Measurements from ENCODE around the gene MRGPRD.

DNA sequence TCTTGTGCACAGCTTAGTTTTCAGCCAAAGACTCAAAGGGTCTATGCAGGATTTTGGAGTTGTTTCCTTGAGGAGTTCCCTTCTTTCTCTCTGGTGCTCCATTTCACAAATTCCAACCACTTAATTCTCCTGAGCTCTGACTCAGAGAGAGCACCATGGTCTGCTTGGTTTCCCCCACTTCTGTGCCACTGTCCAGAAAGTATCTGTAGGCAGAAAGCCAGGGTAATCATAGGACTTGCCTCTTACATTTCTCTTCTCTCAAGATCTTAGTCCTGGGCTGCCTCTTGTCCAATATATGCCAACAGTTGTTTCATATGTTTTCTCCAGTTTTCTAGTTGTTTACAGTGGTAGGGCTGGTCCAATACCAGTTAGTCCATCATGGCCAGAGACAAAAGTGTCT lies 6.4 kb upstream of the MRGPRD start:
- TF ChIP-seq EZH2 (IDR thresholded peaks at IDR 0.05; ENCODE audit: borderline replicate concordance, control insufficient read depth, low read depth, low read length) (no peak), BHLHE40 (IDR thresholded peaks at IDR 0.05; ENCODE audit: borderline replicate concordance in 1 of 2, low read depth in 2 of 2, low read length in 1 of 2) (no peak), ZNF274 (IDR thresholded peaks at IDR 0.05; ENCODE audit: insufficient read depth, insufficient read length) (no peak), SP1 (IDR thresholded peaks at IDR 0.05; ENCODE audit: low read depth, low read length) (no peak), ETV6 (conservative IDR thresholded peaks at IDR 0.05 in 1 of 2, IDR thresholded peaks at IDR 0.05 in 1 of 2; ENCODE audit: borderline replicate concordance in 1 of 2, low read depth in 1 of 2) (no peak), MEF2A (IDR thresholded peaks at IDR 0.05; ENCODE audit: insufficient read depth, low read depth, low read length) (no peak), ZBED1 (IDR thresholded peaks at IDR 0.05; ENCODE audit: borderline replicate concordance) (no peak), ZSCAN29 (IDR thresholded peaks at IDR 0.05) (no peak), SUZ12 (IDR thresholded peaks at IDR 0.05; ENCODE audit: unreplicated experiment) (no peak)
- TF ChIP-seq, protein P1, sequence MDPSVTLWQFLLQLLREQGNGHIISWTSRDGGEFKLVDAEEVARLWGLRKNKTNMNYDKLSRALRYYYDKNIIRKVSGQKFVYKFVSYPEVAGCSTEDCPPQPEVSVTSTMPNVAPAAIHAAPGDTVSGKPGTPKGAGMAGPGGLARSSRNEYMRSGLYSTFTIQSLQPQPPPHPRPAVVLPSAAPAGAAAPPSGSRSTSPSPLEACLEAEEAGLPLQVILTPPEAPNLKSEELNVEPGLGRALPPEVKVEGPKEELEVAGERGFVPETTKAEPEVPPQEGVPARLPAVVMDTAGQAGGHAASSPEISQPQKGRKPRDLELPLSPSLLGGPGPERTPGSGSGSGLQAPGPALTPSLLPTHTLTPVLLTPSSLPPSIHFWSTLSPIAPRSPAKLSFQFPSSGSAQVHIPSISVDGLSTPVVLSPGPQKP (IDR thresholded peaks at IDR 0.05; ENCODE audit: low read depth, low read length) = no peak
- TF ChIP-seq, protein P2, sequence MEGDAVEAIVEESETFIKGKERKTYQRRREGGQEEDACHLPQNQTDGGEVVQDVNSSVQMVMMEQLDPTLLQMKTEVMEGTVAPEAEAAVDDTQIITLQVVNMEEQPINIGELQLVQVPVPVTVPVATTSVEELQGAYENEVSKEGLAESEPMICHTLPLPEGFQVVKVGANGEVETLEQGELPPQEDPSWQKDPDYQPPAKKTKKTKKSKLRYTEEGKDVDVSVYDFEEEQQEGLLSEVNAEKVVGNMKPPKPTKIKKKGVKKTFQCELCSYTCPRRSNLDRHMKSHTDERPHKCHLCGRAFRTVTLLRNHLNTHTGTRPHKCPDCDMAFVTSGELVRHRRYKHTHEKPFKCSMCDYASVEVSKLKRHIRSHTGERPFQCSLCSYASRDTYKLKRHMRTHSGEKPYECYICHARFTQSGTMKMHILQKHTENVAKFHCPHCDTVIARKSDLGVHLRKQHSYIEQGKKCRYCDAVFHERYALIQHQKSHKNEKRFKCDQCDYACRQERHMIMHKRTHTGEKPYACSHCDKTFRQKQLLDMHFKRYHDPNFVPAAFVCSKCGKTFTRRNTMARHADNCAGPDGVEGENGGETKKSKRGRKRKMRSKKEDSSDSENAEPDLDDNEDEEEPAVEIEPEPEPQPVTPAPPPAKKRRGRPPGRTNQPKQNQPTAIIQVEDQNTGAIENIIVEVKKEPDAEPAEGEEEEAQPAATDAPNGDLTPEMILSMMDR (IDR thresholded peaks at IDR 0.05 in 2 of 3, conservative IDR thresholded peaks at IDR 0.05 in 1 of 3; ENCODE audit: control insufficient read depth in 2 of 3, extremely low read depth in 1 of 3, insufficient read depth in 1 of 3, low read depth in 3 of 3, low read length in 3 of 3) = no peak
- TF ChIP-seq, protein P3, sequence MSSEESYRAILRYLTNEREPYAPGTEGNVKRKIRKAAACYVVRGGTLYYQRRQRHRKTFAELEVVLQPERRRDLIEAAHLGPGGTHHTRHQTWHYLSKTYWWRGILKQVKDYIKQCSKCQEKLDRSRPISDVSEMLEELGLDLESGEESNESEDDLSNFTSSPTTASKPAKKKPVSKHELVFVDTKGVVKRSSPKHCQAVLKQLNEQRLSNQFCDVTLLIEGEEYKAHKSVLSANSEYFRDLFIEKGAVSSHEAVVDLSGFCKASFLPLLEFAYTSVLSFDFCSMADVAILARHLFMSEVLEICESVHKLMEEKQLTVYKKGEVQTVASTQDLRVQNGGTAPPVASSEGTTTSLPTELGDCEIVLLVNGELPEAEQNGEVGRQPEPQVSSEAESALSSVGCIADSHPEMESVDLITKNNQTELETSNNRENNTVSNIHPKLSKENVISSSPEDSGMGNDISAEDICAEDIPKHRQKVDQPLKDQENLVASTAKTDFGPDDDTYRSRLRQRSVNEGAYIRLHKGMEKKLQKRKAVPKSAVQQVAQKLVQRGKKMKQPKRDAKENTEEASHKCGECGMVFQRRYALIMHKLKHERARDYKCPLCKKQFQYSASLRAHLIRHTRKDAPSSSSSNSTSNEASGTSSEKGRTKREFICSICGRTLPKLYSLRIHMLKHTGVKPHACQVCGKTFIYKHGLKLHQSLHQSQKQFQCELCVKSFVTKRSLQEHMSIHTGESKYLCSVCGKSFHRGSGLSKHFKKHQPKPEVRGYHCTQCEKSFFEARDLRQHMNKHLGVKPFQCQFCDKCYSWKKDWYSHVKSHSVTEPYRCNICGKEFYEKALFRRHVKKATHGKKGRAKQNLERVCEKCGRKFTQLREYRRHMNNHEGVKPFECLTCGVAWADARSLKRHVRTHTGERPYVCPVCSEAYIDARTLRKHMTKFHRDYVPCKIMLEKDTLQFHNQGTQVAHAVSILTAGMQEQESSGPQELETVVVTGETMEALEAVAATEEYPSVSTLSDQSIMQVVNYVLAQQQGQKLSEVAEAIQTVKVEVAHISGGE (CRISPR knock-in tag; IDR thresholded peaks at IDR 0.05) = no peak
- TF ChIP-seq, protein P4, sequence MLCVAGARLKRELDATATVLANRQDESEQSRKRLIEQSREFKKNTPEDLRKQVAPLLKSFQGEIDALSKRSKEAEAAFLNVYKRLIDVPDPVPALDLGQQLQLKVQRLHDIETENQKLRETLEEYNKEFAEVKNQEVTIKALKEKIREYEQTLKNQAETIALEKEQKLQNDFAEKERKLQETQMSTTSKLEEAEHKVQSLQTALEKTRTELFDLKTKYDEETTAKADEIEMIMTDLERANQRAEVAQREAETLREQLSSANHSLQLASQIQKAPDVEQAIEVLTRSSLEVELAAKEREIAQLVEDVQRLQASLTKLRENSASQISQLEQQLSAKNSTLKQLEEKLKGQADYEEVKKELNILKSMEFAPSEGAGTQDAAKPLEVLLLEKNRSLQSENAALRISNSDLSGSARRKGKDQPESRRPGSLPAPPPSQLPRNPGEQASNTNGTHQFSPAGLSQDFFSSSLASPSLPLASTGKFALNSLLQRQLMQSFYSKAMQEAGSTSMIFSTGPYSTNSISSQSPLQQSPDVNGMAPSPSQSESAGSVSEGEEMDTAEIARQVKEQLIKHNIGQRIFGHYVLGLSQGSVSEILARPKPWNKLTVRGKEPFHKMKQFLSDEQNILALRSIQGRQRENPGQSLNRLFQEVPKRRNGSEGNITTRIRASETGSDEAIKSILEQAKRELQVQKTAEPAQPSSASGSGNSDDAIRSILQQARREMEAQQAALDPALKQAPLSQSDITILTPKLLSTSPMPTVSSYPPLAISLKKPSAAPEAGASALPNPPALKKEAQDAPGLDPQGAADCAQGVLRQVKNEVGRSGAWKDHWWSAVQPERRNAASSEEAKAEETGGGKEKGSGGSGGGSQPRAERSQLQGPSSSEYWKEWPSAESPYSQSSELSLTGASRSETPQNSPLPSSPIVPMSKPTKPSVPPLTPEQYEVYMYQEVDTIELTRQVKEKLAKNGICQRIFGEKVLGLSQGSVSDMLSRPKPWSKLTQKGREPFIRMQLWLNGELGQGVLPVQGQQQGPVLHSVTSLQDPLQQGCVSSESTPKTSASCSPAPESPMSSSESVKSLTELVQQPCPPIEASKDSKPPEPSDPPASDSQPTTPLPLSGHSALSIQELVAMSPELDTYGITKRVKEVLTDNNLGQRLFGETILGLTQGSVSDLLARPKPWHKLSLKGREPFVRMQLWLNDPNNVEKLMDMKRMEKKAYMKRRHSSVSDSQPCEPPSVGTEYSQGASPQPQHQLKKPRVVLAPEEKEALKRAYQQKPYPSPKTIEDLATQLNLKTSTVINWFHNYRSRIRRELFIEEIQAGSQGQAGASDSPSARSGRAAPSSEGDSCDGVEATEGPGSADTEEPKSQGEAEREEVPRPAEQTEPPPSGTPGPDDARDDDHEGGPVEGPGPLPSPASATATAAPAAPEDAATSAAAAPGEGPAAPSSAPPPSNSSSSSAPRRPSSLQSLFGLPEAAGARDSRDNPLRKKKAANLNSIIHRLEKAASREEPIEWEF (IDR thresholded peaks at IDR 0.05; ENCODE audit: insufficient replicate concordance, low read depth, low read length) = no peak

Data from GM12878 (cell line).